Common myeloid progenitor, CD34-positive (primary cell): ENCODE results near the gene SCRG1.

Experiments used
- CTCF ChIA-PET: fragments of 350-600 bp; sonication (Branson Sonifier 250); formaldehyde crosslinking; loops from one replicate; lab custom pipeline; 2021; ENCODE audit warnings: antibody characterized with exemption; lab: Charles Lee
- POLR2A ChIA-PET: fragments of 350-600 bp; sonication (Branson Sonifier 250); formaldehyde crosslinking; loops from one replicate; lab custom pipeline; 2021; ENCODE audit warnings: antibody characterized with exemption; lab: Charles Lee
- DNase-seq, 3 donors: peaks; one replicate each; pipeline versions ENCODE4 v3.0.0 to v3.0.0-alpha.2; 2013
- H3K27ac ChIP-seq, 2 experiments: 1 replicate in 1 of 2; 2 replicates in 1 of 2; pipeline ENCODE4 v1.7.0; 2013; ENCODE audit warnings: inconsistent platforms in 2 of 2, low read length in 2 of 2, mild to moderate bottlenecking in 2 of 2, low read depth in 1 of 2, moderate library complexity in 1 of 2; ENCODE audit not compliant: severe bottlenecking in 2 of 2, insufficient read depth in 1 of 2, poor library complexity in 1 of 2
- H3K27me3 ChIP-seq, 5 experiments: replicated peaks in 2 of 5; 1 replicate in 3 of 5; 2 replicates in 2 of 5; pipeline versions ENCODE4 v1.6.1 to v1.7.0; 2013; ENCODE audit warnings: low read length in 4 of 5, mild to moderate bottlenecking in 2 of 5, moderate library complexity in 2 of 5, inconsistent platforms in 1 of 5; ENCODE audit not compliant: insufficient read depth in 5 of 5, control insufficient read depth in 4 of 5
- H3K36me3 ChIP-seq, 4 experiments: 1 replicate in 2 of 4; 2 replicates in 2 of 4; pipeline versions ENCODE4 v1.6.1 to v1.7.0; 2013; ENCODE audit warnings: low read length in 3 of 4, control low read depth in 1 of 4, mild to moderate bottlenecking in 1 of 4; ENCODE audit not compliant: control insufficient read depth in 4 of 4, insufficient read depth in 4 of 4
- H3K4me1 ChIP-seq, 4 experiments: 1 replicate in 3 of 4; 2 replicates in 1 of 4; pipeline versions ENCODE4 v1.6.1 to v1.7.1; 2013; ENCODE audit warnings: low read length in 3 of 4, mild to moderate bottlenecking in 3 of 4, control low read depth in 1 of 4, inconsistent platforms in 1 of 4, moderate library complexity in 1 of 4; ENCODE audit not compliant: control insufficient read depth in 4 of 4, insufficient read depth in 4 of 4; ENCODE audit errors: control extremely low read depth in 1 of 4
- H3K4me3 ChIP-seq, 7 experiments: 1 replicate in 4 of 7; 2 replicates in 3 of 7; pipeline versions ENCODE4 v1.5.1 to v1.7.0; 2013; ENCODE audit warnings: mild to moderate bottlenecking in 7 of 7, low read length in 6 of 7, moderate library complexity in 6 of 7, inconsistent platforms in 2 of 7, low read depth in 2 of 7, control low read depth in 1 of 7; ENCODE audit not compliant: insufficient read depth in 4 of 7, control insufficient read depth in 1 of 7; ENCODE audit errors: extremely low read depth in 1 of 7
- H3K9me3 ChIP-seq, 5 experiments: 1 replicate in 4 of 5; 2 replicates in 1 of 5; pipeline versions ENCODE4 v1.6.1 to v1.7.1; 2013; ENCODE audit warnings: low read length in 4 of 5, mild to moderate bottlenecking in 2 of 5, inconsistent platforms in 1 of 5, low read depth in 1 of 5, moderate library complexity in 1 of 5; ENCODE audit not compliant: control insufficient read depth in 4 of 5, insufficient read depth in 2 of 5; ENCODE audit errors: control extremely low read depth in 1 of 5
- WGBS: methylation state at CpG from one replicate; pipeline ENCODE4 v1.1.5; 2013; ENCODE audit not compliant: insufficient coverage; 5-methylcytosine and 5-hydroxymethylcytosine counted together

The SCRG1 gene

DNA sequence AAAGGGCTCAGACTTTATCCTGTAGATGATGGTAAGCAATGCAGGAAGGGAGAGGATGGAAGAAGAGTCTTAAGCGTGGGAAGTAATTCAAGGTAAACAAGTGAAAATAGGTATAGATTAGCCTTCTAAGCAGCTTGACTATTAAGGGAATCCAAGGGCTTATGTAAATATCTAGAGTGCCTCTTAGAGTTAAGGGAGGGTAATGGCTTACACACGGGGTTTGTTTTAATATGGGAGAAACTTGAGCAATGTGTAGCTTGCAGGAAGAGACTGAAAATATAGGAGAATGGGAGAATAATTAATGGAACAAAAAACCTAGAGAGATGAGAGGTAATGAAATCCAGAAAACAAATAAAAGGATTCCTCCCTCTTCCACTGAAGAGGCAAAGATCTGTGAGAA is 41.0 kb downstream of the SCRG1 start:
- Histone ChIP-seq H3K36me3 (no peaks in the 10 kb centered on the region), H3K27me3 (no peaks in the 10 kb centered on the region), H3K9me3 (no peaks in the 10 kb centered on the region), H3K27ac (no peak overlapping the region), H3K4me1 (no peaks in the 10 kb centered on the region), H3K4me3 (no peak overlapping the region)
- CTCF ChIA-PET: interaction anchor here (0.8 to 2.7 kb wide), 7 partner anchors 11 to 62 kb away, joined by 3 to 10 read pairs (median 5); no protein-coding TSS in a partner anchor
- 83% methylated on average over 2 of the region's 2 CpGs for WGBS
- POLR2A ChIA-PET: no interaction called here
- no peak for DNase-seq

GRCh38 chr4:173347467-173347866 is 51.4 kb downstream of the SCRG1 start:
- no peak overlapping the region for H3K27ac ChIP-seq
- H3K27me3 ChIP-seq: no peaks in the 10 kb centered on the region
- CTCF ChIA-PET: interaction anchor here (1.0 to 2.1 kb wide), 5 partner anchors 8 to 16 kb away, joined by 4 to 6 read pairs (median 4); no protein-coding TSS in a partner anchor
- no peaks in the 10 kb centered on the region for H3K9me3 ChIP-seq
- no peaks in the 10 kb centered on the region for H3K36me3 ChIP-seq
- peaks cover 0 to 5% (median 2%) of the 10 kb centered on the region in 4 experiments for H3K4me1 ChIP-seq
- no peak overlapping the region for H3K4me3 ChIP-seq
- DNase-seq: no peak
- WGBS: no CpG with 5 or more reads among the region's 1 CpG
- POLR2A ChIA-PET: no interaction called here

GRCh38 chr4:173346074-173346473 is 52.8 kb downstream of the SCRG1 start:
- POLR2A ChIA-PET: interaction anchor here (1.5 kb wide), 1 partner anchor 12 kb away, joined by 5 read pairs; the partner anchor contains the start of gene HMGB2
- Histone ChIP-seq H3K27ac (no peak overlapping the region), H3K36me3 (no peaks in the 10 kb centered on the region), H3K4me3 (no peak overlapping the region), H3K4me1 (peaks cover 0 to 5% (median 2%) of the 10 kb centered on the region in 4 experiments), H3K9me3 (no peaks in the 10 kb centered on the region), H3K27me3 (no peaks in the 10 kb centered on the region)
- WGBS: 86% methylated on average over 1 of the region's 2 CpGs
- CTCF ChIA-PET: interaction anchor here (0.8 to 2.3 kb wide), 6 partner anchors 10 to 27 kb away, joined by 3 to 10 read pairs (median 4); no protein-coding TSS in a partner anchor
- no peak for DNase-seq

- no peaks in the 10 kb centered on the region for H3K27me3 ChIP-seq
- H3K4me3 ChIP-seq: peak overlapping the region in 2 of 7 experiments; percentile 44 to 54
- CTCF ChIA-PET: interaction anchor here (1.0 to 2.3 kb wide), 5 partner anchors 8 to 27 kb away, joined by 3 to 10 read pairs (median 5); no protein-coding TSS in a partner anchor
- POLR2A ChIA-PET: interaction anchor here (0.7 to 1.5 kb wide), 2 partner anchors 12 to 25 kb away, joined by 3 to 5 read pairs; partner anchors contain the start of genes HMGB2 and SAP30
- peaks cover 0 to 5% (median 2%) of the 10 kb centered on the region in 4 experiments for H3K4me1 ChIP-seq
- no peaks in the 10 kb centered on the region for H3K36me3 ChIP-seq
- WGBS: no CpG with 5 or more reads among the region's 2 CpGs
- peak in 2 of 3 donors; percentile 66 to 72 for DNase-seq
- no peaks in the 10 kb centered on the region for H3K9me3 ChIP-seq
- H3K27ac ChIP-seq: no peak overlapping the region
Observed at GRCh38 chr4:173345648-173346047, 53.3 kb downstream of the SCRG1 start.

GRCh38 chr4:173343832-173344397 is 55.0 kb downstream of the SCRG1 start:
- DNase-seq: no peak
- no peak overlapping the region for H3K4me3 ChIP-seq
- POLR2A ChIA-PET: no interaction called here
- H3K27me3 ChIP-seq: no peaks in the 10 kb centered on the region
- CTCF ChIA-PET: interaction anchor here (2.3 kb wide), 1 partner anchor 8 kb away, joined by 9 read pairs; no protein-coding TSS in a partner anchor
- 100% methylated on average over 1 of the region's 3 CpGs for WGBS
- no peak overlapping the region for H3K27ac ChIP-seq
- H3K36me3 ChIP-seq: no peaks in the 10 kb centered on the region
- peaks cover 0 to 5% (median 2%) of the 10 kb centered on the region in 4 experiments for H3K4me1 ChIP-seq
- H3K9me3 ChIP-seq: no peaks in the 10 kb centered on the region

DNA sequence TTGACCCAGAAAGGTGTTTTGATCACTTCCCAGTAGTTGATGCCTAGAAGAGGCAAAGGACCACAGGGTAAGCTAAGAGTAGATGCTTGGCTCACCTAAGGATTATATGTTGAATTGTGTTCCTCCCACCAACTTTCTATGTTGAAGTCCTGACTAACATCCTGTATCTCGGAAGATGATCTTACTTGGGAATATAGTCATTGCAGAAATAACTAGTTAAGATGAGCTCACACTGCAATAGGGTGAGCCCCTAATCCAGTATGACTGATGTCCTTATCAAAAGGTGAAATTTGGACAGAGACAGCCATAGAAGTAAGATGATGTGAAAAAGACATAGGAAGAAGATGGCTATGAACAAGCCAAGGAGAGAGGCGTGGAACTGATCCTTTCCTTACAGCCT is 61.5 kb downstream of the SCRG1 start:
- no peak for DNase-seq
- ChIA-PET POLR2A (interaction anchor here (0.6 kb wide), 1 partner anchor 8 kb away, joined by 4 read pairs; no protein-coding TSS in a partner anchor), CTCF (interaction anchor here (1.5 kb wide), 1 partner anchor 23 kb away, joined by 5 read pairs; no protein-coding TSS in a partner anchor)
- H3K27me3 ChIP-seq: no peaks in the 10 kb centered on the region
- H3K9me3 ChIP-seq: no peaks in the 10 kb centered on the region
- whole genome bisulfite sequencing: no CpG with 5 or more reads among the region's 2 CpGs
- H3K36me3 ChIP-seq: peaks cover 0 to 10% (median 0%) of the 10 kb centered on the region in 4 experiments
- H3K4me3 ChIP-seq: no peak overlapping the region
- H3K27ac ChIP-seq: no peak overlapping the region
- peaks cover 2 to 29% (median 19%) of the 10 kb centered on the region in 4 experiments for H3K4me1 ChIP-seq
